GM12878 (cell line): ENCODE measurements around the gene CAPN8. TPM values are rescaled to one million over a fixed set of nuclear protein-coding genes. Genes with fewer than 3 reads are reported as not detected.

Experiments used
- CHD4 ChIP-seq: fragments of 200-600 bp; sonication (generic); IDR thresholded peaks from 2 replicates; pipeline ENCODE4 v1.6.1; 2016; ENCODE audit warnings: mild to moderate bottlenecking
- CREB1 ChIP-seq: IDR thresholded peaks from 2 replicates; pipeline ENCODE4 v1.6.1; 2012; ENCODE audit warnings: low read depth, mild to moderate bottlenecking, inconsistent platforms
- DPF2 ChIP-seq: fragments of 450-650 bp; IDR thresholded peaks from 2 replicates; pipeline ENCODE4 v1.6.1; 2017; ENCODE audit warnings: mild to moderate bottlenecking
- EED ChIP-seq: sonication (generic); IDR thresholded peaks from 2 replicates; pipeline ENCODE4 v1.6.1; 2016; ENCODE audit warnings: antibody characterized with exemption, low read depth
- HDAC2 ChIP-seq: fragments of 200-600 bp; sonication (generic); IDR thresholded peaks from 2 replicates; pipeline ENCODE4 v1.6.1; 2017
- HDGF ChIP-seq: fragments of 450-650 bp; IDR thresholded peaks from 2 replicates; pipeline ENCODE4 v1.6.1; 2016; ENCODE audit warnings: antibody characterized with exemption
- HSF1 ChIP-seq: fragments of 150-350 bp; IDR thresholded peaks from 2 replicates; pipeline ENCODE4 v1.6.1; 2014; ENCODE audit warnings: mild to moderate bottlenecking, low read depth, low read length
- IRF4 ChIP-seq: IDR thresholded peaks from 2 replicates; pipeline ENCODE4 v1.6.1; 2011; ENCODE audit warnings: low read depth, low read length
- JUNB ChIP-seq: IDR thresholded peaks from 2 replicates; pipeline ENCODE4 v1.6.1; 2016; ENCODE audit warnings: antibody characterized with exemption, mild to moderate bottlenecking
- KLF5 ChIP-seq: fragments of 450-650 bp; IDR thresholded peaks from 2 replicates; pipeline ENCODE4 v1.6.1; 2014; ENCODE audit warnings: mild to moderate bottlenecking; ENCODE audit not compliant: partially characterized antibody
- LARP7 ChIP-seq: fragments of 450-650 bp; IDR thresholded peaks from 2 replicates; pipeline ENCODE4 v1.6.1; 2017; ENCODE audit warnings: mild to moderate bottlenecking
- MAX ChIP-seq: IDR thresholded peaks from 2 replicates; pipeline ENCODE4 v1.6.1; 2012; ENCODE audit warnings: low read depth, low read length, improper control_type of control experiment
- MEF2B ChIP-seq: fragments of 450-650 bp; IDR thresholded peaks from 2 replicates; pipeline ENCODE4 v1.6.1; 2018; ENCODE audit warnings: mild to moderate bottlenecking, moderate library complexity; ENCODE audit not compliant: partially characterized antibody, poor library complexity, severe bottlenecking
- MLLT1 ChIP-seq: fragments of 450-650 bp; IDR thresholded peaks from 2 replicates; pipeline ENCODE4 v1.6.1; 2016; ENCODE audit warnings: mild to moderate bottlenecking
- MYC ChIP-seq: IDR thresholded peaks from 2 replicates; pipeline ENCODE4 v1.6.1; 2011; ENCODE audit warnings: mild to moderate bottlenecking, low read length, moderate library complexity, inconsistent platforms; ENCODE audit not compliant: insufficient read depth, insufficient replicate concordance, insufficient read length, severe bottlenecking
- NKRF ChIP-seq: fragments of 450-650 bp; conservative IDR thresholded peaks from 2 replicates; pipeline ENCODE4 v1.6.1; 2017; ENCODE audit warnings: mild to moderate bottlenecking, moderate library complexity
- NR2F1 ChIP-seq: fragments of 450-650 bp; conservative IDR thresholded peaks from 2 replicates; pipeline ENCODE4 v1.6.1; 2017; ENCODE audit warnings: mild to moderate bottlenecking
- POLR2AphosphoS5 ChIP-seq: IDR thresholded peaks from 2 replicates; pipeline ENCODE4 v1.6.1; 2011; ENCODE audit warnings: mild to moderate bottlenecking, low read length, inconsistent platforms
- RCOR1 ChIP-seq: conservative IDR thresholded peaks from 2 replicates; pipeline ENCODE4 v1.6.1; 2012; ENCODE audit warnings: low read depth, low read length, improper control_type of control experiment
- SMARCA5 ChIP-seq: fragments of 450-650 bp; IDR thresholded peaks from 2 replicates; pipeline ENCODE4 v1.6.1; 2017; ENCODE audit warnings: mild to moderate bottlenecking
- ZBTB33 ChIP-seq: fragments of 450-650 bp; IDR thresholded peaks from 2 replicates; pipeline ENCODE4 v1.6.1; 2017; ENCODE audit warnings: mild to moderate bottlenecking
- ZNF687 ChIP-seq: fragments of 450-650 bp; IDR thresholded peaks from 2 replicates; pipeline ENCODE4 v1.6.1; 2017; ENCODE audit warnings: mild to moderate bottlenecking, moderate library complexity
- polyA plus RNA-seq, 11 experiments: library from polyadenylated mRNA; depleted of rRNA in 4 of 11; unstranded in 6 of 11; stranded (reverse) in 5 of 11; fragments of >200 nt; fragmentation: Nextera tagmentation in 4 of 11; fragmentation: Illumina TruSeq in 1 of 11; extraction: Ambion mirVana in 4 of 11; extraction: Trizol in 1 of 11; gene quantifications; 1 replicate in 1 of 11; 2 replicates in 10 of 11; pipeline versions ENCODE4 v1.2.1 to v1.2.3, GENCODE V29; 2011 to 2016; ENCODE audit warnings: inconsistent platforms in 2 of 11, missing spikeins in 2 of 11, low read depth in 1 of 11
- total RNA-seq, 4 experiments: library from RNA; depleted of rRNA in 3 of 4; stranded (reverse); fragments of >200 nt in 3 of 4; fragmentation: Illumina TruSeq in 1 of 4; extraction: Trizol in 1 of 4; gene quantifications; 2 replicates each; pipeline versions ENCODE4 v1.2.1 to v1.2.3, GENCODE V29; 2013 to 2021

CAPN8 gene
- total and polyA plus RNA-seq, 10 of the 15 experiments (the other 5 are each of a cell fraction or from before 2014, with no cell fraction given): 6.4 to 30.7 (median 12.3) TPM

GRCh38 chr1:223621312-223621734, 44.2 kb downstream of the CAPN8 start (continued):
- TF ChIP-seq HSF1: no peak
- no peak for TF ChIP-seq POLR2AphosphoS5
- peak; percentile 95 for TF ChIP-seq DPF2
- no peak for TF ChIP-seq CHD4
- TF ChIP-seq ZBTB33: no peak
- peak; percentile 88 for TF ChIP-seq IRF4
- TF ChIP-seq SMARCA5: no peak
- peak; percentile 87 for TF ChIP-seq EED
- peak; percentile 96 for TF ChIP-seq ZNF687
- peak; percentile 42 for TF ChIP-seq MEF2B
- peak; percentile 63; the same call in 1 of the 2 replicates for TF ChIP-seq CREB1
- TF ChIP-seq JUNB: peak; percentile 87
- TF ChIP-seq NKRF: peak; percentile 37; the same call in 1 of the 2 replicates
- TF ChIP-seq MLLT1: no peak
- TF ChIP-seq NR2F1: peak; percentile 53
- TF ChIP-seq MAX: peak; percentile 69; the same call in 1 of the 2 replicates
- TF ChIP-seq KLF5: no peak
- 0 out of 2 replicates have a peak, but pooled peaks have one; percentile 30 for TF ChIP-seq RCOR1
- TF ChIP-seq LARP7: no peak
- TF ChIP-seq MYC: no peak
- no peak for TF ChIP-seq HDGF
- TF ChIP-seq HDAC2: no peak
